ENCODE measurements around the gene TRAPPC3.
A peak's percentile ranks its signal among the peaks of the same experiment; 100 is the strongest.

Gene TRAPPC3

GRCh38 chr1:36115200-36115669, 34.1 kb downstream of the TRAPPC3 start:
- no peak for DNase-seq (ENCODE audit: low read depth, low spot score)
- no peak overlapping the region for H3K4me3 ChIP-seq (ENCODE audit: low read length)

DNA sequence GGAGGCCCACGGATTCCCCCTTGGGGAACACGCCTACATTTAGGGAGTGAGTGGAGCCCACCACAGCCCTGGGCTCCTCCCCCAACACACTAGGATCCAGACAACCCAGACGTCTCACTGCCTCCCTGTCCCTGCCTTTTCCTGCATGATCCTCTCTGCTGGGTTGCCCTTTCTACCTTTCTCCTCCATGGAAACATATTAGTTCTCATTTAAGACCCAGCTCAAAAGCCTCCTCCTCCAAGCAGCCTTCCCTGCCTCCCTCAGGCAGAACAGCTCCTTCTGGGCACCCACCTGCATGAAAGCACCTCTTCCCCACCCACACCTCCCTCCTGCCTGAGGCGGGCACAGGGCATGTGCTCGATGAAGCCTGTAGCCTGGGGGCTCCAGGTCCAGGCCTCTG, 34.9 kb downstream of the TRAPPC3 start:
- no peak for DNase-seq (ENCODE audit: low read depth, low spot score)
- H3K4me3 ChIP-seq (ENCODE audit: low read length) = no peak overlapping the region

- no peak overlapping the region for H3K4me3 ChIP-seq (ENCODE audit: low read length)
These were observed 36.5 kb downstream of the TRAPPC3 start for GRCh38 chr1:36112823-36113222.

GRCh38 chr1:36111151-36111550, 38.1 kb downstream of the TRAPPC3 start:
- DNase-seq (ENCODE audit: low read depth, low spot score) = no peak
- H3K4me3 ChIP-seq (ENCODE audit: low read length) = no peak overlapping the region

More at GRCh38 chr1:36112823-36113222, 36.5 kb downstream of the TRAPPC3 start:
- DNase-seq (ENCODE audit: low read depth, low spot score) = no peak

DNA sequence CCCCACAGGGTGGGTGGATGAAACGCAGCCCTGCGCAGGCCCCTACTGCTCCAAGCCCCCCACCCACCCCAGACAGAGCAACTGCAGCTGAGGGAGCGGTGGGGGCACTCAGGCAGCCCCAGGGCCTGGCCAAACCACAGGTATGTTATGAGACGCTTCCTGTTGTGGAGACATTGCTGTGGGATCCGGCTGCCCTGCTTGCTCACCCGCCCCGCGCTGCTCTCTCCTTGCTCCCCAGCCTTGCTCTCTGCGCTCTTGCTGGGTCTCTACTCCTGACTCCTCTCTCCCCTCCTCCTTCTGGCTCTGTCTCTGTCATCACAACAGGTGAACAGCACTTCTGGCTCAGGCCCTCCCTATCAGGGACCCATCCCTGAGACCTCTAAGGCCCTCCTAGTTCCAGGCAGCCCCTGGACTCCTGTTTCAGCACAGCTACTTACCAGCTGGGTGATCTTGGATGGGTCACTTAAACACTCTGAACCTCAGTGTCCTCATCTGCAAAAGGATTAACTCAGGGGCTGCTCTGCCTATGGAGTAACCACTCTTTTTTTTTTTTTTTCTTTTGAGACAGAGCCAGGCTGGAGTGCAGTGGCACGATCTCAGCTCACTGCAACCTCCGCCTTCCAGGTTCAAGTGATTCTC, 40.1 kb downstream of the TRAPPC3 start:
- no peak overlapping the region for H3K4me3 ChIP-seq (ENCODE audit: low read length)
- no peak for DNase-seq (ENCODE audit: low read depth, low spot score)

GRCh38 chr1:36108314-36108713, 41.0 kb downstream of the TRAPPC3 start:
- no peak overlapping the region for H3K4me3 ChIP-seq (ENCODE audit: low read length)
- DNase-seq (ENCODE audit: low read depth, low spot score) = no peak

- no peak overlapping the region for H3K4me3 ChIP-seq (ENCODE audit: low read length)
- DNase-seq (ENCODE audit: low read depth, low spot score) = no peak
These were observed 41.9 kb downstream of the TRAPPC3 start for GRCh38 chr1:36107394-36107793.

DNA sequence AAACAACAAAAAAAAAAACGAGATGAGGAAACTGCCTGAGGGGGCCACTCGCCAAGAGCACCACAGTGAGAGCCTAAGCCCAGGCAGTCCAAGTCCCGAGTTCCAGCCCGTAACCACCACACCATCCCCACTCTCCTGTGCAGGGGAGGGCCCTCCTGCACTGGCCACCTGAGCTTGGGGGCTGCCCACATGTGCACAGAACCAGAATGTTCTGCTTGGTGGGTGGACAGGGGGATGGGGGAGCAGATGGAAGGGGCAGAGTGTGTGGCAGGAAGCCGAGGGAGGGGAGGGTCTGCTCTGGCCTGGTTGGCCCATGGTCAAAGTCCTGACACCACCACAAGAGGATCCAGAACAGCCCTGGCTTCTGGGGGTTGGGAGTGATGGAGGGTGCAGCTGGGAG, 43.0 kb downstream of the TRAPPC3 start:
- no peak for DNase-seq (ENCODE audit: low read depth, low spot score)

GRCh38 chr1:36101546-36101945, 47.7 kb downstream of the TRAPPC3 start:
- no peak overlapping the region for H3K4me3 ChIP-seq (ENCODE audit: low read length)
- DNase-seq (ENCODE audit: low read depth, low spot score) = no peak

More for the DNA sequence above, 43.0 kb downstream of the TRAPPC3 start:
- H3K4me3 ChIP-seq (ENCODE audit: low read length) = no peak overlapping the region

- no peak overlapping the region for H3K4me3 ChIP-seq (ENCODE audit: low read length)
- no peak for DNase-seq (ENCODE audit: low read depth, low spot score)
These were observed 48.9 kb downstream of the TRAPPC3 start for GRCh38 chr1:36100376-36100775.

DNA sequence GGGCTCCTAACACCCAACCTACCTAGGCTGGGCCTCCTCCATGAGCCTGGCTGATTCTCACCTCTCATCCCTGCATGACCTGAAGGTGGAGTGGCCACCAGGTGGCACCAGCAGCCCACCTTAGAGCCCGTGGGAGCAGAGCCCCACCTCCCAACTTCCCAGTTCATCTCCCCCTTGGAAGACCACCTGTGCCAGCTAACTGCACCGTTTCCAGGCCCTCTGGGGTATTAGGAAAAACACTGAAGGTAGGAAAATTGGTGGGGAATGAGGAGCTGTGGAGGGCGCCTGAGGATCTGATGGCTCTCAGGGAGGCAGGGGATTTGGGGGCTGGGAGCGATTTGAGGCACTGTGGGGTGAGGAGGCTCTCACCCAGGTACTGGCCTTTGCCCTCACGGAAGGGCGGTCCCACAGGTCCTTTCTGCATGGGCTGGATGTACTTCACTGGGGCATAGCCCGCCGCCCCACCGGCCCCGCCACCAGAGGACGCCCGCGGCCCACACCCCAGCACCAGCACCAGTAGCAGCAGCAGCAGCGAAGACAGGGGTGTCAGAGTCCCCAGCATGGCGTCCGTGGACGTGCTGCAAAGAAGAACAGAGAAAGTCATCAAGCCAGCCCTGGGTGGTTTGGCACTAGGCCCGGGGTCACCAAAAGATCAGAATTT, 49.5 kb downstream of the TRAPPC3 start:
- DNase-seq (ENCODE audit: low read depth, low spot score) = peak; percentile 49
- H3K4me3 ChIP-seq (ENCODE audit: low read length) = no peak overlapping the region

- DNase-seq (ENCODE audit: low read depth, low spot score) = no peak
- H3K4me3 ChIP-seq (ENCODE audit: low read length) = no peak overlapping the region
These were observed 50.5 kb downstream of the TRAPPC3 start for GRCh38 chr1:36098650-36099365.

DNA sequence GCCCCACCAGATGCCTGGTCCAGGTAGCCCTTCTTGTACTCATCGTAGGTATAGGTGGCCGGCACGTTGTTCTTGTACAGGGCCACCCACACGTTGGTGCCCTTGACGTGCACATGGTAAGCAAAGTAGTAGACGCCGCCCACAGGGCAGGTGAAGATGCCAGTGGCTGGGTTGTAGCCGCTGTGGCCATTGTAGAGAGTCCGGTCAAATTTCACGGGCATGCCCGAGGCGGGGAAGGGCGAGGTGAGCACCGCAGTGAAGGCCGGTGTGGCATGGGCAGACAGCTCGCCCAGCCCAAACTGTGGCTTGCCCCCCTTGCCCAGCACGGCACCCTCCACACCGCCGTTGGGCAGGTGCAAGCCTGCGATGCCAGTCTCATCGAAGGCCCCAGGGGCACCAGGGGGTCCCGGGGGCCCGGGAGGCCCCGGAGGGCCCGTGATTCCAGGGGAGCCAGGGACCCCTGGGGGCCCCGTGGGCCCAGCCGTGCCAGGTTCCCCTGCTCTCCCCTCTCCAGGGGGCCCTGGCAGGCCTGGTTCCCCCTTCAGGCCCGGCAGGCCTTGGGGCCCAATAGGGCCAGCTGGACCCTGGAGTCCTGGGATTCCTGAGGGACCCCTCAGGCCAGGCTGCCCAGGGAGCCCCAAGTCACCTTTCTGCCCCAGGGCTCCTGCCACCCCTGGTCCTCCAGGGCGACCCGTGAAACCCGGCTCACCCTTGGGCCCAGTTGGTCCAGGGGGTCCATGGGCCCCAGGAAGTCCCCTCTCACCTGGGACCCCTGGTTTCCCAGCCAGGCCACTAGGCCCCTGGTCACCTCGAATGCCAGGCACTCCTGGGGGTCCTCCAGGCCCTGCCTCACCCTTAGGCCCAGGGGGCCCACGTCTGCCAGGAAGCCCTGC, 51.3 kb downstream of the TRAPPC3 start:
- DNase-seq (ENCODE audit: low read depth, low spot score) = no peak

DNA sequence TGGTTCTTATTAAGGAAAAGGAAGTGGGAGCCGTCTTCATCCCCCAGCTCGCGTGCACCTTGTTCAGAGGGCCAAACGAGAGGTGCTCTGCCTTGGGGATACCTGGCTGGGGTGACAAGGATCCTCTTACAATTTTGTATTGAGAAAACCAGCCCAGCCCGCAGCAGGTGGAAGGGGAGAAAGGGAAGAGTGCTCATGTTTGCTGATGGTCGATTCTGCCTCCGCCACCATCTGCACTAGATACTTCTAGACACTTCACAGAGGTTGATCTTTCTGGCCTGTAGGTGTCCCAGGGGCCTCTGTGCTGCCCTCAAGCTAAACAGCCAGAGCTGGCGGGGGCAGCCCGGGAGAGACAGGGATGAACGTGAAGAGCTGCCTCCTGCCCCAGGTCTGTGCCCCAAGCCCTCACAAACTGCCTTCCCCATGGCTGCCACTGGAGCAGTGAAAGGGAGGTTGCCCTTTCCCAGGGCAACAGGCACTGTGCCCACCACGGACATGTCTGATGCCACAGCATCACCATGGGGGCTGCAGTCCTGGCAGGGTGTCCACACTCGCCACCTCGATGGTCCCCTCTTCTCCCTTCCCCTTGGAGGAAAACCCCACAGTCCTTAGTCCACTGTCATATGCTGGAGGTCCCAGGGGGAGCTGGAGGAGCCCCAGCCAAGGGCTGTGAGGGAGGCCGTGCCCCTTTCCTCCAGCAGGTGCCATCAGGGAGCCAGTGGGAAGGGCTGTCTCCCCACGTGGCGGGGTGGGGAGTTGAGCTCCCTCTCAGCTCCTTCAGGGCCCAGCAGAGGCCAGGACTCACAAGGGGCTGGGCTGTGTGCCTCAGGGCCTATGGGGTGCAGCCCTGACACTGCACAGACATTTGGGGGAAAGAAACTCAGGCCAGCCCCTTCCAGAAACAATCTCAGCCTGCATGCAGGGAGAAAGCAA, 52.5 kb downstream of the TRAPPC3 start:
- no peak for DNase-seq (ENCODE audit: low read depth, low spot score)
- no peak overlapping the region for H3K4me3 ChIP-seq (ENCODE audit: low read length)

More for the DNA sequence above, 51.3 kb downstream of the TRAPPC3 start:
- no peak overlapping the region for H3K4me3 ChIP-seq (ENCODE audit: low read length)

GRCh38 chr1:36095760-36096405, 53.4 kb downstream of the TRAPPC3 start:
- DNase-seq (ENCODE audit: low read depth, low spot score) = no peak
- H3K4me3 ChIP-seq (ENCODE audit: low read length) = no peak overlapping the region

DNA sequence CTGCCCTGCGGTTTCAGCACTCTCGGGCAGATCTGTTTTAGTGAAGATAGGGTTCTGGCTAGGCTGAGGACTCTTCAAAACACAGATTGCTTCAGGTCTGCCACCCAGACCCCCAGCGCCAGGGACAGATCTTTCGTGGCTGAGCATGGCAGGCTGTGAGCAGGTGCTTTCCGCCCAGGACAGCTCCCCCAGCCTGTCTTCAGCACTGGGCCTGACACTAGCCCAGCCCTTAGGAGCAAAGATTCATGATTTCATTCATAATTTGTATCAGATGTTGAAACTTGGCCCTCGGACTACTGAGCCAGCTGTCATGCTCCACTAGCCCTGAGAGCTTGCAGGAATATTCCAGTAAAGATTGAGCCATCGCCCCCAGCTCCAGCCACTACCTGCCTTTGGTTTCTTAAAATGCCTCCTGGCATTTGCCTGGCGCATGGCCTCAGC, 54.6 kb downstream of the TRAPPC3 start:
- DNase-seq (ENCODE audit: low read depth, low spot score) = no peak
- H3K4me3 ChIP-seq (ENCODE audit: low read length) = no peak overlapping the region

DNA sequence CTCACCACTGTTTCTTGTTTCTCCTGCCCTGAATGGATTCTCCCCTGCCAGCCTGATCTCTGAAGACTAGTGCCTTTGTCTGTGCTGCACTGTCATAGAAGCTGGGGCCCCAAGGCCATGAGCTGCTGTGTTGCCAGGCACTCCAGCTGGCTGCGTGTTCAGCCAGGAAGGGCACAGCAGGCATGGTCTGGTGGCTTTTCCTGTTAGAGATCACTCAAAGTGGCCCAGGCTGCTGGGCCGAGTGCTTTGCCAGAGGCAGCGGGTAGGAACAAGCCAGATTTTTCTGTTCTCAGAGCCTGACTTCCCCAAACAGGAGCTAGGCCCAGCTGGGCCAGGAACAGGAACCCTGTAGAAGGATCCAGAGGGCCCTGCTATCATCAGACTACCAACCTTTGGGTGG, 55.4 kb downstream of the TRAPPC3 start:
- DNase-seq (ENCODE audit: low read depth, low spot score) = no peak
- H3K4me3 ChIP-seq (ENCODE audit: low read length) = no peak overlapping the region

- DNase-seq (ENCODE audit: low read depth, low spot score) = no peak
- no peak overlapping the region for H3K4me3 ChIP-seq (ENCODE audit: low read length)
These were observed 56.1 kb downstream of the TRAPPC3 start for GRCh38 chr1:36093226-36093625.

Measured in Jurkat, Clone E6-1 (cell line).